KMS-11 (cell line): ENCODE measurements around the gene FANCL.

ENCODE experiments used
- H2AFZ ChIP-seq: fragments of 200-600 bp; sonication (generic); 2 replicates; pipeline ENCODE4 v1.6.1; 2016; ENCODE audit warnings: antibody characterized with exemption, mixed run types, low read depth
- H3K27ac ChIP-seq: fragments of 200-600 bp; sonication (generic); 2 replicates; pipeline ENCODE4 v1.6.1; 2016; ENCODE audit warnings: mild to moderate bottlenecking, mixed run types
- H3K27me3 ChIP-seq: fragments of 200-600 bp; sonication (generic); 2 replicates; pipeline ENCODE4 v1.6.1; 2017; ENCODE audit warnings: mild to moderate bottlenecking, low read depth, mixed run types, moderate library complexity; ENCODE audit not compliant: insufficient read depth
- H3K36me3 ChIP-seq: fragments of 200-600 bp; sonication (generic); 2 replicates; pipeline ENCODE4 v1.6.1; 2017; ENCODE audit warnings: mild to moderate bottlenecking, mixed run types; ENCODE audit not compliant: insufficient read depth
- H3K4me1 ChIP-seq: fragments of 200-600 bp; sonication (generic); 2 replicates; pipeline ENCODE4 v1.6.1; 2016; ENCODE audit warnings: mild to moderate bottlenecking, low read depth, mixed run types; ENCODE audit not compliant: poor library complexity, severe bottlenecking
- H3K4me2 ChIP-seq: fragments of 200-600 bp; sonication (generic); 2 replicates; pipeline ENCODE4 v1.7.0; 2016; ENCODE audit warnings: mild to moderate bottlenecking, mixed run types
- H3K4me3 ChIP-seq: fragments of 200-600 bp; sonication (generic); IDR thresholded peaks from 2 replicates; pipeline ENCODE4 v1.6.1; 2017; ENCODE audit warnings: low read depth, low read length, mixed read lengths; ENCODE audit not compliant: insufficient read depth
- H3K79me2 ChIP-seq: fragments of 200-600 bp; sonication (generic); 2 replicates; pipeline ENCODE4 v1.6.1; 2016; ENCODE audit warnings: low read depth, mixed run types; ENCODE audit not compliant: insufficient read depth
- H3K9ac ChIP-seq: fragments of 200-600 bp; sonication (generic); 2 replicates; pipeline ENCODE4 v1.6.1; 2016; ENCODE audit warnings: mild to moderate bottlenecking, mixed run types
- H4K20me1 ChIP-seq: fragments of 200-600 bp; sonication (generic); 2 replicates; pipeline ENCODE4 v1.6.1; 2016; ENCODE audit warnings: mild to moderate bottlenecking, mixed run types; ENCODE audit not compliant: insufficient read depth
- CTCF ChIP-seq: fragments of 200-600 bp; sonication (generic); conservative IDR thresholded peaks from 2 replicates; pipeline ENCODE4 v1.6.1; 2017; ENCODE audit warnings: low read depth, mild to moderate bottlenecking, antibody characterized with exemption, low read length, moderate library complexity, mixed read lengths

Gene FANCL

GRCh38 chr2:58110765-58111164 is 130.4 kb downstream of the FANCL start:
- Histone ChIP-seq H3K4me2 (no peak overlapping the region), H3K36me3 (no peaks in the 10 kb centered on the region), H3K4me1 (no peaks in the 10 kb centered on the region), H4K20me1 (no peaks in the 10 kb centered on the region; the same call in 1 of the 2 replicates), H3K9ac (no peak overlapping the region), H3K4me3 (no peak overlapping the region), H3K27ac (no peak overlapping the region), H2AFZ (no peak overlapping the region), H3K79me2 (no peaks in the 10 kb centered on the region), H3K27me3 (no peaks in the 10 kb centered on the region)
- TF ChIP-seq CTCF, result no peak

GRCh38 chr2:58109481-58109880 is 131.6 kb downstream of the FANCL start:
- Histone ChIP-seq H4K20me1 (no peaks in the 10 kb centered on the region; the same call in 1 of the 2 replicates), H2AFZ (no peak overlapping the region), H3K4me2 (no peak overlapping the region), H3K4me1 (no peaks in the 10 kb centered on the region), H3K27ac (no peak overlapping the region), H3K36me3 (no peaks in the 10 kb centered on the region), H3K4me3 (no peak overlapping the region), H3K9ac (no peak overlapping the region), H3K79me2 (no peaks in the 10 kb centered on the region), H3K27me3 (no peaks in the 10 kb centered on the region)
- no peak for TF ChIP-seq CTCF
